ENCODE results near the gene KCNK16.

- TF ChIP-seq ZNF354B (CRISPR knock-in tag; IDR thresholded peaks at IDR 0.05) (no peak), RBM39 (IDR thresholded peaks at IDR 0.05; ENCODE audit: low read depth, low read length, poor library complexity, severe bottlenecking) (no peak), EZH2 (conservative IDR thresholded peaks at IDR 0.05; ENCODE audit: low read depth, low read length) (no peak), FOSL2 (CRISPR knock-in tag; IDR thresholded peaks at IDR 0.05) (no peak), CBFB (CRISPR knock-in tag; IDR thresholded peaks at IDR 0.05) (no peak), ZNF253 (CRISPR knock-in tag; IDR thresholded peaks at IDR 0.05; ENCODE audit: borderline replicate concordance) (no peak), ZNF282 (IDR thresholded peaks at IDR 0.05; ENCODE audit: partially characterized antibody) (no peak), GRHL1 (CRISPR knock-in tag; conservative IDR thresholded peaks at IDR 0.05) (no peak), HDAC2 (CRISPR knock-in tag; IDR thresholded peaks at IDR 0.05) (no peak), USF2 (IDR thresholded peaks at IDR 0.05; ENCODE audit: low read depth, low read length) (no peak), USF2 (CRISPR knock-in tag; IDR thresholded peaks at IDR 0.05; ENCODE audit: borderline replicate concordance) (no peak), KDM5A (IDR thresholded peaks at IDR 0.05; ENCODE audit: borderline replicate concordance, low read length) (no peak)
Observed at GRCh38 chr6:39339096-39339867, 16.8 kb upstream of the KCNK16 start.

Data from HepG2 (cell line).